HG02623 (cell line): ENCODE data around the gene LRFN5.
"Not testable (repeated sequence)": the region's sequence is repeated elsewhere in the genome, so short reads cannot be mapped to it uniquely, and the experiment has no call there.

Source experiments
- ATAC-seq: cut with Tn5 transposase; IDR thresholded peaks from one replicate; pipeline ENCODE4 v1.9.1; 2021; ENCODE audit warnings: moderate library complexity; ENCODE audit not compliant: unreplicated experiment

Gene LRFN5

GRCh38 chr14:41636492-41637392 is 30.1 kb downstream of the LRFN5 start:
- ATAC-seq, result no peak

- ATAC-seq, result no peak
Measured at GRCh38 chr14:41641690-41642089, 35.0 kb downstream of the LRFN5 start.

GRCh38 chr14:41642367-41642766 is 35.7 kb downstream of the LRFN5 start:
- ATAC-seq, result no peak

GRCh38 chr14:41642789-41643188 is 36.1 kb downstream of the LRFN5 start:
- no peak for ATAC-seq

- ATAC-seq, result no peak
Measured at GRCh38 chr14:41644606-41645005, 37.9 kb downstream of the LRFN5 start.

GRCh38 chr14:41650802-41651201 is 44.1 kb downstream of the LRFN5 start:
- no peak for ATAC-seq

- no peak for ATAC-seq
Measured at GRCh38 chr14:41654196-41654595, 47.5 kb downstream of the LRFN5 start.

GRCh38 chr14:41662780-41663472 is 56.2 kb downstream of the LRFN5 start:
- ATAC-seq, result no peak

- ATAC-seq, result no peak
Measured at GRCh38 chr14:41663473-41663850, 56.8 kb downstream of the LRFN5 start.

- no peak for ATAC-seq
Measured at GRCh38 chr14:41666301-41666700, 59.6 kb downstream of the LRFN5 start.

- no peak for ATAC-seq
Measured at GRCh38 chr14:41668356-41668755, 61.7 kb downstream of the LRFN5 start.

GRCh38 chr14:41673601-41674000 is 66.9 kb downstream of the LRFN5 start:
- ATAC-seq, result not testable (repeated sequence)

GRCh38 chr14:41674511-41674971 is 67.9 kb downstream of the LRFN5 start:
- ATAC-seq, result not testable (repeated sequence)

GRCh38 chr14:41699486-41699885 is 92.8 kb downstream of the LRFN5 start:
- no peak for ATAC-seq

GRCh38 chr14:41718477-41719166 is 111.9 kb downstream of the LRFN5 start:
- ATAC-seq, result no peak

GRCh38 chr14:41739203-41739602 is 132.5 kb downstream of the LRFN5 start:
- ATAC-seq, result no peak

GRCh38 chr14:41743140-41743539 is 136.5 kb downstream of the LRFN5 start:
- ATAC-seq, result no peak

GRCh38 chr14:41749429-41749828 is 142.8 kb downstream of the LRFN5 start:
- ATAC-seq, result peak; percentile 96

- ATAC-seq, result not testable (repeated sequence)
Measured at GRCh38 chr14:41750575-41750974, 143.9 kb downstream of the LRFN5 start.

- no peak for ATAC-seq
Measured at GRCh38 chr14:41758011-41758665, 151.5 kb downstream of the LRFN5 start.

GRCh38 chr14:41761204-41761603 is 154.5 kb downstream of the LRFN5 start:
- no peak for ATAC-seq
